Measurements from ENCODE around the gene TRIM32.

The TRIM32 gene

GRCh38 chr9:116668970-116669695 lies 18.0 kb upstream of the TRIM32 start:
- H3K4me1 ChIP-seq = no peaks in the 10 kb centered on the region
- no peak for DNase-seq
- intact Hi-C loops (cut with DNase I; ENCODE audit: low total_unique reads) = no loop called here
- H3K4me3 ChIP-seq = no peak overlapping the region
- H3K36me3 ChIP-seq = peaks cover 0 to 6% (median 0%) of the 10 kb centered on the region in 3 donors
- no peak for TF ChIP-seq CTCF (IDR thresholded peaks at IDR 0.05)
- H3K27ac ChIP-seq = no peak overlapping the region
- H3K9me3 ChIP-seq = peaks cover 0 to 9% (median 0%) of the 10 kb centered on the region in 3 donors
- H3K27me3 ChIP-seq = no peaks in the 10 kb centered on the region

GRCh38 chr9:116671605-116672004 lies 15.5 kb upstream of the TRIM32 start:
- no peak for TF ChIP-seq CTCF (IDR thresholded peaks at IDR 0.05)
- no peak for DNase-seq
- intact Hi-C loops (cut with DNase I; ENCODE audit: low total_unique reads) = no loop called here

GRCh38 chr9:116673375-116673774 lies 13.7 kb upstream of the TRIM32 start:
- TF ChIP-seq CTCF (IDR thresholded peaks at IDR 0.05) = no peak
- no peak for DNase-seq
- Histone ChIP-seq H3K27me3 (no peaks in the 10 kb centered on the region), H3K4me1 (no peaks in the 10 kb centered on the region), H3K4me3 (no peak overlapping the region), H3K36me3 (peaks cover 0 to 6% (median 0%) of the 10 kb centered on the region in 3 donors), H3K27ac (no peak overlapping the region), H3K9me3 (peaks cover 0 to 9% (median 0%) of the 10 kb centered on the region in 3 donors)
- intact Hi-C loops (cut with DNase I; ENCODE audit: low total_unique reads) = no loop called here

More at GRCh38 chr9:116671605-116672004, 15.5 kb upstream of the TRIM32 start:
- Histone ChIP-seq H3K9me3 (peaks cover 0 to 9% (median 0%) of the 10 kb centered on the region in 3 donors), H3K4me3 (no peak overlapping the region), H3K4me1 (no peaks in the 10 kb centered on the region), H3K27me3 (no peaks in the 10 kb centered on the region), H3K36me3 (peaks cover 0 to 6% (median 0%) of the 10 kb centered on the region in 3 donors), H3K27ac (no peak overlapping the region)

- Histone ChIP-seq H3K4me3 (no peak overlapping the region), H3K27me3 (no peaks in the 10 kb centered on the region), H3K27ac (no peak overlapping the region), H3K9me3 (peaks cover 0 to 9% (median 0%) of the 10 kb centered on the region in 3 donors), H3K4me1 (no peaks in the 10 kb centered on the region), H3K36me3 (peaks cover 0 to 6% (median 0%) of the 10 kb centered on the region in 3 donors)
- intact Hi-C loops (cut with DNase I; ENCODE audit: low total_unique reads) = no loop called here
- no peak for TF ChIP-seq CTCF (IDR thresholded peaks at IDR 0.05)
- no peak for DNase-seq
These were observed 12.7 kb upstream of the TRIM32 start for GRCh38 chr9:116674210-116674980.

GRCh38 chr9:116683535-116683934 lies 3.6 kb upstream of the TRIM32 start:
- Histone ChIP-seq H3K27me3 (no peaks in the 10 kb centered on the region), H3K36me3 (no peaks in the 10 kb centered on the region), H3K4me3 (no peak overlapping the region), H3K9me3 (no peaks in the 10 kb centered on the region), H3K4me1 (peaks cover 0 to 15% (median 8%) of the 10 kb centered on the region in 4 donors), H3K27ac (no peak overlapping the region)
- TF ChIP-seq CTCF (IDR thresholded peaks at IDR 0.05) = no peak
- intact Hi-C loops (cut with DNase I; ENCODE audit: low total_unique reads) = no loop called here
- DNase-seq = no peak

Measured in tibial artery (tissue), 4 donors.